AG20443 (cell line): ENCODE data around the gene ERI3.

Source experiments
- DNase-seq: peaks from one replicate; pipeline ENCODE4 v3.0.0; 2012; ENCODE audit warnings: low spot score, mixed read lengths

The ERI3 gene

DNA sequence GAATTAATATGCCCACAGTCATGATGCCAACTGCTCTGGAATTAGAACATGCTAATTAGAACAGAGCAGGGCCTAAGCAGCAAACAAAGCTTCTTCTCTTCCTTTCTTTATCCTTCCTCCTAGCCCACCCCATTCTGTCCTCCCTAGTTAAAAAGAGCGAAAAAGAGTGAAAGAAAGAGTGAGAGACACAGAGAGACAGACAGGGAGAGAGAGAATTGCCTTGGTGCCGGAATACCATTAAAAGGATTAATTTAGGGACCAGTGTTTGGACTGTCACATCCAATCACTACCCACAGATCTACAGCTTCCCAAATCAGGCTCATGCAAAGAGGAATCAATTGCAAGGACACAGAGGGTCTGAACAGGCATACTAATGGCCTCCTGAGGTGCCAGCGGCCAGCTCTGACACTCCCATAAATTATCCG, 7.0 kb downstream of the ERI3 start:
- DNase-seq = no peak

DNA sequence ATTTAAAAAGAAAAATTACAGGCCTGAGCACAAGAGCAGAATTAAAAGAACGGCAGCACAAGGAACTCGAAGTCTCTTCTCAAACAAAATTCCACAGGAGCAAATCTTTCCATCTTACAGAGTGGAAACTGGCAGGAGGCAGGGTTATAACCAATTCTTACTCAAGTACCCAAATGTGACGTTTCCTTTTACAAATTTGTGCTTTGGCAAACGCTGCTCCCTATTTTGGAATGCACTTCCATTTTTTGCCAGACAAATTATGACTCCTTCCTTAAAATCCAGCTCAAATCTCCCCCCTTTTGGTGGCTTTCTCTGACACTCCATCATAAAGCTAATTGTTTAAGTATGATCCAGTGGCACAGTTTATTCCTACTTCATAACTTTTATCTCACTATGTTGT, 7.8 kb downstream of the ERI3 start:
- DNase-seq = peak; percentile 77

- DNase-seq = no peak
Measured at GRCh38 chr1:44346878-44347277, 8.2 kb downstream of the ERI3 start.

DNA sequence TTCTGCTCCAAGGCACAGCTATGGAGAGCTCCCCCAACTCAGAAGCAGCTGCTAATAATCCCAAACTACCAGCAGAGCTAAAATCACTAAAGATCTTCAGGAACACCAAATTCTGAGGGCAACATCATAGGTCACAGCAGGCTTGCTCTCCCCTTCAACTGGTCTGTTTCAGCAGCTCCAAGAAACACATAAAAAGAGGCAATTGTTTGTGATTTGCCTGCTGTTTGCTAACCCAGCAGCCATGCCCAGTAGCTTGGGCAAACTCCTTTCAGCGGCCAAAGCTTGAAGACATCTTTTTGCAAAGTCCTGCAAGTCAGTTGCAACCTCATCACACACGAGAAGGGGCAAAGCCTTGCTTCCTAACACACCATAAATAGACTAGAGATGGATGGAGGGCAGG, 8.9 kb downstream of the ERI3 start:
- DNase-seq = no peak

DNA sequence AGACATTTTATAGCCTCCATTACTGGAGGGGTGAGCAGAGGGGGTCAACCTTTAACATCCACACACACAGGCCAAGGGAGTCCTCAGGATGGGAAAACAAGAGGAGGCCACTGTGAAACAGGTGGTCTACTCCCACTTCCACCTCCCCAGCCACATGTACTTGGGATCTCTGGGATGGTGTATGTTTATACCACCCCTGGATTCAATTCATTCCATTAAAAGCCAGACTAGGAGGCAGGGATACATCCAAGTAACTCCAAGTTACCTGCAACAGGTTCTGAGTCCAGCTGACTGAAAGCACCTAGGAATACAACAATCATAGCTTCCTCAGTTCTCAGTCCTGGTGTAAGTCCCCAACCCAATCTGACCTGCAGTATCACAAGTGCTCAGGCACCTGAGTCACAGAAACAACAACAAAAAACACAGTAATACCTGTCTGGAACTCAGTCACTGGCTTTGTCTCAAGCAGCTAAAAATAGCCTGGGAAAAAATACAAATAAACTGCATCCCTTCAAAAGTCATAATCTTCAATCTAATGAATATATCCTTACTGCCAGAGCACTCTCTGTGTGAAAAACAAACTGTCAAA, 9.8 kb downstream of the ERI3 start:
- no peak for DNase-seq

- DNase-seq = no peak
Measured at GRCh38 chr1:44339731-44340130, 15.3 kb downstream of the ERI3 start.

DNA sequence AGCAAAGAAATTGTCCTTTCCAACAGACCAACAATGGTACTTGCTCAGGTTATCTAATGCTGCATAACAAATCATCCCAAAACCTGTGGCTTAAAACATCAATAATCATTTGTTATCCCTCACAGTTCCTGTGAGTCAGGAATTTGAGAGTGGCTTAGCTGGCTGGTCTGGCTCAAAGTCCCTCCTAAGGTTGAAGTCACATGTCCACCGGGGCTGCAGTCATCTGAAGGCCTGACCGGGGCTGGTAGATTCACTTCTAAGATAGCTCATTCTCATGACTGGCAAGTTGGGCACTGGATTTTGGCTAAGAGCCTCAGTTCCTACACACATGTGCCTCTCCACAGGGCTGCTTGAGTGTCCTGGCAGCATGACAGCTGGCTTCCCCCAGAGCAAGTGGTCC, 16.9 kb downstream of the ERI3 start:
- no peak for DNase-seq

DNA sequence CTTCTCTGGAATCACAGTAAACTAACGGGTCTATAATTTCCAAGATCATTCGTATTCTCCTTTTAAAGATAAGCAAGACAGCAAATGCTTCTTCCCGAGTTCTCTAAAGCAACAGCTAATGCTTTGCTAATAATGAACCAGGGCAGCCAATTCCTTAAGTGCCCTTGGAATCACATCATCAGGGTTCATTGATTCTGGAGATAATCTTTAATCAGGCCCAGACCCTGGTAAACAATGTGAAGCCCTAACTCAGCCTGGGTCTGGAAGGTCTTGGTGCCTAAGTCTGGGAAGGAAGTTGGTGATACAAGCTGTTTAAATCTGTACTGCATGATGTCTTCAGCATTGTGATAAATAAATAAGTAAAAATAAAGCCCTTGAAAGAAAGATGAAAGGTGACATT, 18.4 kb downstream of the ERI3 start:
- DNase-seq = no peak

DNA sequence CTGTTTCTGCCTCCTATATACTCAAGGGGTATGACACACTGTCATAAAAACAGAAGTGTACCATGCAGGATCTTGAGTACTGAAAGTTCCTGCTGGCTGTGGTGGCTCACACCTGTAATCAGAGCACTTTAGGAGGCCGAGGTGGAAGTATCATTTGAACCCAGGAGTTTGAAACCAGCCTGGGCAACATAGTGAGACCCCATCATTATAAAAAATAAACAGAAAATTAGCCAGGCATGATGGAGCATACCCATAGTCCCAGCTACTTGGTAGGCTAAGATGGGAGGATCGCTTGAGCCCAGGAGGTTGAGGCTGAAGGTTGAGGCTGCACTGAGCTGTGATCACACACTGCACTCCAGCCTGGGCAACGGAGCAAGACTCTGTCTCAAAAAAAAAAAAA, 20.1 kb downstream of the ERI3 start:
- DNase-seq = no peak

GRCh38 chr1:44333376-44333775, 21.7 kb downstream of the ERI3 start:
- DNase-seq = no peak

DNA sequence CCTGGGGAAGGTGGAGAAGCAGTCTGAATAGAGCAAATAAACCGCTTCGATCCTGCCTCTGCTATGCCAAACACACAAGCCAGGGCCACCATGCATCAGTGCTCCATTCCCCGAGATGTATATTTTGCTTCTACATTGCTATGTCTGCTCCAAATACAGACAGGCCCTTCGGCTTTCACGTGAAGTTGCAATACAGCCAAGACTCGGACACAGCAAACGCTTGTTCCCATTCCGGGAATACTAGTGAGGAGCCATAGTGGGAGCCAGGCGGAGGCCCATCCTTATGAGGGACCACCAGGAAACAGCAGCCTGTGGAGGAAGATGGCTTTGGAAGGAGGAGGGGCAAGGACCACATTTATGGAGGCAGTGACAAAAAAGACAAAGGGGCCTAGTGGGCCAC, 22.6 kb downstream of the ERI3 start:
- DNase-seq = no peak

- no peak for DNase-seq
Measured at GRCh38 chr1:44330935-44331334, 24.1 kb downstream of the ERI3 start.

DNA sequence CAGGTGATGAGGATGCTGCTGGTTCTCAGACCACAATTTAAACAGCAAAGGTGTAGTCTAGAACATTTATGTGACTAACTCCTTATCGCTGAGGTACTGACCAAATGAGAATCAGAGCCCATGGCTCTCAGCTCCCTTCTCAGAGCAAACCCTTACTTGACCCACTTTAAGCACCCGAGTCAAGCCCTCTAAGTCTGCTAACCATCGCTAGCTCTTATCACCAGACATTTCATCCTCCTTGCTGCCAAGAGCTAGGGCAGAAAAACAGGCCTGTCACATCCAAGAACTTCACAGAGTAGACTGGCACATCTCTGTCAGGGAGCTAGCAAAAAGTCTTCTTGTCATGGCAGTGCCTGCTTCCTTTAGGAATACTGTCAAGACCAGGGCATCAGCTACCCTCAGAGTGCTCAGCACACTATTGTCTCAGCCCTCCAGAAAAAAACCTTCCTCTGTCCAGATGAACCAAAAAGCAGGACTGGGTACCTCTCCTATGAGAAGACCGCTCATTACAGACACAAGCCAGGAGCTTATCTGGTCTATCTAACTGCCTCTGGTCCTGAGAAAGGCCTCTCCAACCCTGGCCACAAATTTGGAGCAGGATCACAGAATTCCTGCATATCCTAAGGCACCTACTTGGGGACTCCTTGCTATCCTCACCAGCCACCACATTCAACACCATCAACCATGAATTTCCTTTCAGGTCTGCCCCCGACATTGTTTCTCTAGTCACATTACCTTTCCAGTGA, 26.2 kb downstream of the ERI3 start:
- DNase-seq = no peak

GRCh38 chr1:44327679-44328491, 27.2 kb downstream of the ERI3 start:
- DNase-seq = peak; percentile 97

GRCh38 chr1:44326821-44327465, 28.1 kb downstream of the ERI3 start:
- no peak for DNase-seq

DNA sequence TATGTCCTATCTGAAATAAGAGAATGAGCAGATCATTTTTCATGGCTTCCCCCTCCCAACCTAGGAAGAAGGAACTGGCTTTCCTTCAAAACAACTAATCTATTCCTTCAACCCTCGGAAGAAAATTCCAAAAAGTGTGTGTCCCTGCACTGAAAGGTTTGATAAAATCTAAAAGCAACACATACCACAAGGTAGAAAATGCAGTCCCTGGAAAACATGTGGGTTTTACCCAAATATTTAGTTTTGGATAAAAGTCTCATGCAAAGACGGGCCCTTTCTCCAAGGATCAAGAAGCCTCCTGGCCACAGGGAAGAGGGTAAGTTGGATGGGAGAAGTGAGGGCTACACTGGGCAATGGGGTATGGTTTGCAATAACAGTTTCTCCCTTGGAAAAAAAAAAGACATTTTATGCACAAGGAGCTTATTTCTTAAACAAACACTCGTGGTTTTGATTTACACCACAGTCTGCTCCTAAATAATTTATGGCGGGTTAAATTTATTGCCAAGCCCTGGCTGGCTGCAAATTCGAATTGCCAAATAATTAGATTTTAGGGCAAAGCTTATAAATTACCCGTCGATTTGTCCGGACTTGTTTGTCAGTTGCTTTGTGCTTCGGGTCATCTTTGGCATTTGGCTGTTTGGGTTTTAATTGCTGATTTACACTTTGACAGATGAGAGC, 28.9 kb downstream of the ERI3 start:
- DNase-seq = no peak

DNA sequence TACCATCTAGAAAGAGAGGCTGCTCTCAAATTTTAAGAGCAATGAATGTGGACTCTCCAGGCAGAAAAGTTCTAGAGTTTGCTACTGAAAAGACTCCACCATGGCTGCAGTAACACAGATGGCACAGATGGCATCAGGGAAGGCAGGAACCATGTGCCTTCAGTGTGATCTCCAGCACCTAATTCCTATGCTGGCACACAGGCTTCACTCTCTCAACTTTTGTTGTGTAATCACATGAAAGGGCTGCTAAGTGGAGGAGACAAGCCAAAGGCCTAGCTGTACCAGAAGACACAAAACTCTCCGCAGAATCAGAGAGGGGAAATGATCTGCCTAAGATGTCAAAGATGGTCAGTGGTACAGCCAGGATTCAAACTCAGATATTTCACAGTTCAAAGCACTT, 31.1 kb downstream of the ERI3 start:
- no peak for DNase-seq

GRCh38 chr1:44322367-44322766, 32.7 kb downstream of the ERI3 start:
- no peak for DNase-seq

DNA sequence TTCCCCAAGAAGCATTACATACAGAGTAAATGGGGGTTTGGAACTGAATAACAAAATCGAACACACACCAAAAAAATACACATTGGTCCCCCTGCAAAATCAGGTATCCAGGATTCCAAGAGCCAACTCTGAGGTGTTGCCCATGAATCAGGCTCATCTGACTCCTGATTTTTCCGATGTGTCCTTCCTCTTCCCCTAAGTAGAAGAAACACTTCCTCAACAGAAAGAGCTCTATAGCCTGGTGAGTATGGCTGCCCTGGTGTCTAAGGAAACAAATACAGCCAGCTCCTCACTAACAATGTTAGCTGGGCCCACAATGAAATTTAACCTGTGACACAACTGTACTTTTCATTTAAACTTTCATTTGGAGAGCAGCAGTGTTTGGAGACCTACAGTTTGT, 33.6 kb downstream of the ERI3 start:
- no peak for DNase-seq

GRCh38 chr1:44318097-44319088, 36.7 kb downstream of the ERI3 start:
- DNase-seq = peak; percentile 72

- DNase-seq = no peak
Measured at GRCh38 chr1:44316231-44316759, 38.8 kb downstream of the ERI3 start.
